ENCODE data around the gene EIF2B5.
"Not testable (repeated sequence)": the region's sequence is repeated elsewhere in the genome, so short reads cannot be mapped to it uniquely, and the experiment has no call there.

Gene EIF2B5

GRCh38 chr3:184148076-184148475 is 12.9 kb downstream of the EIF2B5 start:
- DNase-seq, result no peak

GRCh38 chr3:184149123-184149522 is 14.0 kb downstream of the EIF2B5 start:
- DNase-seq, result no peak

- DNase-seq, result not testable (repeated sequence)
Observed at GRCh38 chr3:184149770-184150169, 14.6 kb downstream of the EIF2B5 start.

GRCh38 chr3:184154885-184155643 is 19.9 kb downstream of the EIF2B5 start, which contains the start of gene DVL3:
Gene DVL3 (plus strand): TSS chr3:184155377. CDS start chr3:184155636, 259 bp downstream.
- peak; percentile 87 for DNase-seq

- DNase-seq, result peak; percentile 77
Observed at GRCh38 chr3:184155644-184156521, 20.7 kb downstream of the EIF2B5 start.

- peak; percentile 80 for DNase-seq
Observed at GRCh38 chr3:184156522-184156955, 21.4 kb downstream of the EIF2B5 start.

GRCh38 chr3:184157206-184157605 is 22.0 kb downstream of the EIF2B5 start:
- no peak for DNase-seq

GRCh38 chr3:184158404-184158803 is 23.2 kb downstream of the EIF2B5 start:
- DNase-seq, result no peak

- DNase-seq, result no peak
Observed at GRCh38 chr3:184160456-184160855, 25.3 kb downstream of the EIF2B5 start.

GRCh38 chr3:184162571-184163070 is 27.5 kb downstream of the EIF2B5 start:
- DNase-seq, result not testable (repeated sequence)

GRCh38 chr3:184164648-184165330 is 29.6 kb downstream of the EIF2B5 start:
- DNase-seq, result no peak

- DNase-seq, result no peak
Observed at GRCh38 chr3:184165543-184165942, 30.4 kb downstream of the EIF2B5 start.

- DNase-seq, result no peak
Observed at GRCh38 chr3:184166671-184167070, 31.5 kb downstream of the EIF2B5 start.

- DNase-seq, result no peak
Observed at GRCh38 chr3:184167786-184168185, 32.6 kb downstream of the EIF2B5 start.

GRCh38 chr3:184168363-184169120 is 33.4 kb downstream of the EIF2B5 start:
- no peak for DNase-seq

- DNase-seq, result no peak
Observed at GRCh38 chr3:184169896-184170875, 35.0 kb downstream of the EIF2B5 start.

GRCh38 chr3:184171562-184171961 is 36.4 kb downstream of the EIF2B5 start:
- DNase-seq, result no peak

GRCh38 chr3:184172681-184173373 is 37.7 kb downstream of the EIF2B5 start:
- no peak for DNase-seq

- DNase-seq, result no peak
Observed at GRCh38 chr3:184173374-184173722, 38.2 kb downstream of the EIF2B5 start.

- no peak for DNase-seq
Observed at GRCh38 chr3:184174284-184174645, 39.1 kb downstream of the EIF2B5 start.

All from retina (tissue), 1 donor.